Occipital lobe (tissue), 2 donors: ENCODE data around the gene YIPF6. TPM values are rescaled to one million over a fixed set of nuclear protein-coding genes. Genes with fewer than 3 reads are reported as not detected.

Experiments
- small RNA-seq: library from RNA; depleted of rRNA; stranded (forward); fragments of <200 nt; gene quantifications from one replicate; pipeline ENCODE3, GENCODE V24; 2014
- total RNA-seq: library from RNA; depleted of rRNA; stranded (reverse); fragments of >200 nt; gene quantifications from one replicate; pipeline ENCODE4 v1.2.3, GENCODE V29; 2014

The YIPF6 gene
- total RNA-seq, 1 donor from 2014 or later, result 29.5 TPM

Small RNA genes within 50 kb of the gene (small RNA-seq; reads per million reads assigned to genes)
- gene RNU6-245P, result not detected

Other genes with a start within 250 kb of the YIPF6 start
- 50.8 TPM for gene OPHN1, start 65.6 kb upstream of the YIPF6 start, total RNA-seq
- gene STARD8, start 148.6 kb downstream of the YIPF6 start, total RNA-seq, result 1.7 TPM